SK-N-SH treated with all-trans-retinoic acid at 6 μM for 48 hours (cell line): ENCODE results near the gene CHMP2A.

Source experiments
- ATAC-seq: fragments of 200-7000 bp; cut with Tn5 transposase; 3 replicates; pipeline ENCODE4 v1.9.1; 2020; ENCODE audit warnings: mild to moderate bottlenecking, moderate library complexity
- ARNTL ChIP-seq: fragments of 450-650 bp; formaldehyde crosslinking; IDR thresholded peaks from 2 replicates; pipeline ENCODE4 v1.5.0; 2020; ENCODE audit warnings: low read depth, mild to moderate bottlenecking, moderate library complexity, borderline replicate concordance
- BACH2 ChIP-seq: fragments of 250-450 bp; sonication (Bioruptor Pico); IDR thresholded peaks from 2 replicates; pipeline ENCODE4 v1.9.0; 2021; ENCODE audit warnings: mild to moderate bottlenecking, borderline replicate concordance
- CSDC2 ChIP-seq: fragments of 250-450 bp; sonication (Bioruptor Pico); IDR thresholded peaks from 2 replicates; pipeline ENCODE4 v1.5.0; 2020; ENCODE audit warnings: mild to moderate bottlenecking, moderate library complexity
- ESRRG ChIP-seq: fragments of 250-450 bp; sonication (Bioruptor Pico); IDR thresholded peaks from 2 replicates; pipeline ENCODE4 v1.6.1; 2021; ENCODE audit warnings: mild to moderate bottlenecking
- GLIS3 ChIP-seq: fragments of 250-450 bp; sonication (Bioruptor Pico); IDR thresholded peaks from 2 replicates; pipeline ENCODE4 v1.5.0; 2020; ENCODE audit warnings: mild to moderate bottlenecking, moderate library complexity
- ISL1 ChIP-seq: fragments of 250-450 bp; sonication (Bioruptor Pico); IDR thresholded peaks from 2 replicates; pipeline ENCODE4 v2.1.2; 2022; ENCODE audit warnings: mild to moderate bottlenecking, moderate library complexity
- OSR1 ChIP-seq: fragments of 250-450 bp; sonication (Bioruptor Pico); IDR thresholded peaks from 2 replicates; pipeline ENCODE4 v1.8.0; 2022; ENCODE audit warnings: moderate library complexity, mild to moderate bottlenecking, inconsistent platforms
- PPARA ChIP-seq: fragments of 250-450 bp; sonication (Bioruptor Pico); IDR thresholded peaks from 2 replicates; pipeline ENCODE4 v1.5.0; 2020; ENCODE audit warnings: mild to moderate bottlenecking, borderline replicate concordance
- RARB ChIP-seq: fragments of 250-450 bp; sonication (Bioruptor Pico); IDR thresholded peaks from 2 replicates; pipeline ENCODE4 v1.8.0; 2021; ENCODE audit warnings: mild to moderate bottlenecking, moderate library complexity
- SNAI2 ChIP-seq: fragments of 250-450 bp; sonication (Bioruptor Pico); IDR thresholded peaks from 2 replicates; pipeline ENCODE4 v1.5.0; 2020; ENCODE audit warnings: mild to moderate bottlenecking, moderate library complexity
- TCF4 ChIP-seq: fragments of 250-450 bp; sonication (Bioruptor Pico); IDR thresholded peaks from 2 replicates; pipeline ENCODE4 v1.8.0; 2021; ENCODE audit warnings: mild to moderate bottlenecking, moderate library complexity, borderline replicate concordance
- TOX ChIP-seq: fragments of 250-450 bp; sonication (Bioruptor Pico); IDR thresholded peaks from 2 replicates; pipeline ENCODE4 v1.8.0; 2021; ENCODE audit warnings: mild to moderate bottlenecking, moderate library complexity, borderline replicate concordance
- ZC3H10 ChIP-seq: fragments of 250-450 bp; sonication (Bioruptor Pico); IDR thresholded peaks from 2 replicates; pipeline ENCODE4 v1.5.1; 2021; ENCODE audit warnings: mild to moderate bottlenecking, moderate library complexity
- ZFP3 ChIP-seq: fragments of 250-450 bp; sonication (Bioruptor Pico); IDR thresholded peaks from 2 replicates; pipeline ENCODE4 v1.5.0; 2020; ENCODE audit warnings: mild to moderate bottlenecking, moderate library complexity
- ZFP30 ChIP-seq: fragments of 450-650 bp; formaldehyde crosslinking; IDR thresholded peaks from 2 replicates; pipeline ENCODE4 v1.5.0; 2022; ENCODE audit warnings: mild to moderate bottlenecking, moderate library complexity
- ZNF565 ChIP-seq: fragments of 450-650 bp; formaldehyde crosslinking; conservative IDR thresholded peaks from 2 replicates; pipeline ENCODE4 v1.5.0; 2020; ENCODE audit warnings: low read depth, mild to moderate bottlenecking, moderate library complexity
- ZNF70 ChIP-seq: fragments of 450-650 bp; formaldehyde crosslinking; IDR thresholded peaks from 2 replicates; pipeline ENCODE4 v1.5.0; 2020; ENCODE audit warnings: mild to moderate bottlenecking, moderate library complexity
- ZNF8 ChIP-seq: fragments of 450-650 bp; formaldehyde crosslinking; IDR thresholded peaks from 2 replicates; pipeline ENCODE4 v1.5.0; 2020; ENCODE audit warnings: mild to moderate bottlenecking, moderate library complexity
- TF ChIP-seq, protein P1 (sequence below): fragments of 250-450 bp; sonication (Bioruptor Pico); IDR thresholded peaks from 2 replicates; pipeline ENCODE4 v1.5.1; 2020; ENCODE audit warnings: low read depth, mild to moderate bottlenecking, moderate library complexity
- TF ChIP-seq, protein P2 (sequence below): fragments of 250-450 bp; sonication (Bioruptor Pico); IDR thresholded peaks from 2 replicates; pipeline ENCODE4 v1.8.0; 2021; ENCODE audit warnings: low read depth, mild to moderate bottlenecking, moderate library complexity, borderline replicate concordance
- TF ChIP-seq, protein P3 (sequence below): fragments of 250-450 bp; sonication (Bioruptor Pico); IDR thresholded peaks from 2 replicates; pipeline ENCODE4 v1.8.0; 2020; ENCODE audit warnings: mild to moderate bottlenecking, moderate library complexity, borderline replicate concordance
- TF ChIP-seq, protein P4 (sequence below): fragments of 250-450 bp; sonication (Bioruptor Pico); IDR thresholded peaks from 2 replicates; pipeline ENCODE4 v1.5.1; 2021; ENCODE audit warnings: mild to moderate bottlenecking, moderate library complexity
- TF ChIP-seq, protein P5 (sequence below): fragments of 250-450 bp; sonication (Bioruptor Pico); IDR thresholded peaks from 2 replicates; pipeline ENCODE4 v1.5.0; 2020; ENCODE audit warnings: mild to moderate bottlenecking, moderate library complexity

CHMP2A gene

DNA sequence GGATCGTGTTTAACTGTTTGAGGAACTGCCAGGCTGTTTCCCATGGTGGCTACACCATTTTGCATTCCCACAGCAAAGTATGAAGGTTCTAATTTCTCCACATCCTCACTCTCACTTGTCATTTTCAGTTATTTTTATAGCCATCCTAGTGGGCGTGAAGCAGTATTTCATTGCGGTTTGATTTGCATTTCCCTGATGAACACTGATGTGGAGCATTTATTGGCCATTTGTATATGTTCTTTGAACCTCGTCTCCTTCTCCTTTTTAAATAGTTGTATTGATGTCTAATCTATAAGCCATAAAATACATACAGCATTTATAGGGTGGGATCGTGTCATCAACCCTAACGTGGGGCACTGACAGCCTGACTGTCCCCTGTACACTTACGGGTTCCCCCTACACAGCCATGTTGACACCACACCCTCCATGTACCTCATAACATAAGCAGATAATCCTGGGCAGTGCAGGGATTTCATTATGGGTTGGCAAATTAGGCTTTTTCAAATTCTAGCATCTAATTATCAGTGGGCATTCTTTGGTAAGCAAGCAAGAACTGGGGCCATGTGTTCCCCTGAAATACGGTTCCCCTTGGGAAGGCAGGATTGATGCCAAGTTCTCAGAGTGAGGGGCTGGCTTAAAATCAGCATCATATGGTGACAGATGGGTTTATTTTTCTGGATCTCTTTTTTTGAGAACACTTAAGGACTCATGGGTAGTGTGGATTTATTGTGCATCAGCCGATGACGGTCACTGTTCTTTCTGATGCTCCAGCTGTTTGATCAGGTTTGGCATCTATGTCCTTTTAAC lies 23.7 kb downstream of the CHMP2A start:
- TF ChIP-seq RARB (CRISPR knock-in tag) (no peak), ZNF565 (CRISPR knock-in tag) (no peak), ZC3H10 (CRISPR knock-in tag) (no peak), ZNF8 (CRISPR knock-in tag) (no peak), CSDC2 (CRISPR knock-in tag) (no peak), ESRRG (no peak), GLIS3 (CRISPR knock-in tag) (no peak), TOX (CRISPR knock-in tag) (no peak), PPARA (CRISPR knock-in tag) (no peak), ZNF70 (no peak), SNAI2 (CRISPR knock-in tag) (no peak), ZFP3 (CRISPR knock-in tag) (no peak), ISL1 (no peak), ZFP30 (no peak), TCF4 (CRISPR knock-in tag) (no peak)
- TF ChIP-seq, protein P1, sequence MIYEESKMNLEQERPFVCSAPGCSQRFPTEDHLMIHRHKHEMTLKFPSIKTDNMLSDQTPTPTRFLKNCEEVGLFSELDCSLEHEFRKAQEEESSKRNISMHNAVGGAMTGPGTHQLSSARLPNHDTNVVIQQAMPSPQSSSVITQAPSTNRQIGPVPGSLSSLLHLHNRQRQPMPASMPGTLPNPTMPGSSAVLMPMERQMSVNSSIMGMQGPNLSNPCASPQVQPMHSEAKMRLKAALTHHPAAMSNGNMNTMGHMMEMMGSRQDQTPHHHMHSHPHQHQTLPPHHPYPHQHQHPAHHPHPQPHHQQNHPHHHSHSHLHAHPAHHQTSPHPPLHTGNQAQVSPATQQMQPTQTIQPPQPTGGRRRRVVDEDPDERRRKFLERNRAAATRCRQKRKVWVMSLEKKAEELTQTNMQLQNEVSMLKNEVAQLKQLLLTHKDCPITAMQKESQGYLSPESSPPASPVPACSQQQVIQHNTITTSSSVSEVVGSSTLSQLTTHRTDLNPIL (CRISPR knock-in tag): no peak
- TF ChIP-seq, protein P2, sequence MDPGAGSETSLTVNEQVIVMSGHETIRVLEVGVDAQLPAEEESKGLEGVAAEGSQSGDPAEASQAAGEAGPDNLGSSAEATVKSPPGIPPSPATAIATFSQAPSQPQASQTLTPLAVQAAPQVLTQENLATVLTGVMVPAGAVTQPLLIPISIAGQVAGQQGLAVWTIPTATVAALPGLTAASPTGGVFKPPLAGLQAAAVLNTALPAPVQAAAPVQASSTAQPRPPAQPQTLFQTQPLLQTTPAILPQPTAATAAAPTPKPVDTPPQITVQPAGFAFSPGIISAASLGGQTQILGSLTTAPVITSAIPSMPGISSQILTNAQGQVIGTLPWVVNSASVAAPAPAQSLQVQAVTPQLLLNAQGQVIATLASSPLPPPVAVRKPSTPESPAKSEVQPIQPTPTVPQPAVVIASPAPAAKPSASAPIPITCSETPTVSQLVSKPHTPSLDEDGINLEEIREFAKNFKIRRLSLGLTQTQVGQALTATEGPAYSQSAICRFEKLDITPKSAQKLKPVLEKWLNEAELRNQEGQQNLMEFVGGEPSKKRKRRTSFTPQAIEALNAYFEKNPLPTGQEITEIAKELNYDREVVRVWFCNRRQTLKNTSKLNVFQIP (CRISPR knock-in tag): no peak
- TF ChIP-seq, protein P3, sequence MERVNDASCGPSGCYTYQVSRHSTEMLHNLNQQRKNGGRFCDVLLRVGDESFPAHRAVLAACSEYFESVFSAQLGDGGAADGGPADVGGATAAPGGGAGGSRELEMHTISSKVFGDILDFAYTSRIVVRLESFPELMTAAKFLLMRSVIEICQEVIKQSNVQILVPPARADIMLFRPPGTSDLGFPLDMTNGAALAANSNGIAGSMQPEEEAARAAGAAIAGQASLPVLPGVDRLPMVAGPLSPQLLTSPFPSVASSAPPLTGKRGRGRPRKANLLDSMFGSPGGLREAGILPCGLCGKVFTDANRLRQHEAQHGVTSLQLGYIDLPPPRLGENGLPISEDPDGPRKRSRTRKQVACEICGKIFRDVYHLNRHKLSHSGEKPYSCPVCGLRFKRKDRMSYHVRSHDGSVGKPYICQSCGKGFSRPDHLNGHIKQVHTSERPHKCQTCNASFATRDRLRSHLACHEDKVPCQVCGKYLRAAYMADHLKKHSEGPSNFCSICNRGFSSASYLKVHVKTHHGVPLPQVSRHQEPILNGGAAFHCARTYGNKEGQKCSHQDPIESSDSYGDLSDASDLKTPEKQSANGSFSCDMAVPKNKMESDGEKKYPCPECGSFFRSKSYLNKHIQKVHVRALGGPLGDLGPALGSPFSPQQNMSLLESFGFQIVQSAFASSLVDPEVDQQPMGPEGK (CRISPR knock-in tag): no peak
- TF ChIP-seq, protein P4, sequence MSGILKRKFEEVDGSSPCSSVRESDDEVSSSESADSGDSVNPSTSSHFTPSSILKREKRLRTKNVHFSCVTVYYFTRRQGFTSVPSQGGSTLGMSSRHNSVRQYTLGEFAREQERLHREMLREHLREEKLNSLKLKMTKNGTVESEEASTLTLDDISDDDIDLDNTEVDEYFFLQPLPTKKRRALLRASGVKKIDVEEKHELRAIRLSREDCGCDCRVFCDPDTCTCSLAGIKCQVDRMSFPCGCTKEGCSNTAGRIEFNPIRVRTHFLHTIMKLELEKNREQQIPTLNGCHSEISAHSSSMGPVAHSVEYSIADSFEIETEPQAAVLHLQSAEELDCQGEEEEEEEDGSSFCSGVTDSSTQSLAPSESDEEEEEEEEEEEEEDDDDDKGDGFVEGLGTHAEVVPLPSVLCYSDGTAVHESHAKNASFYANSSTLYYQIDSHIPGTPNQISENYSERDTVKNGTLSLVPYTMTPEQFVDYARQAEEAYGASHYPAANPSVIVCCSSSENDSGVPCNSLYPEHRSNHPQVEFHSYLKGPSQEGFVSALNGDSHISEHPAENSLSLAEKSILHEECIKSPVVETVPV (CRISPR knock-in tag): no peak

DNA sequence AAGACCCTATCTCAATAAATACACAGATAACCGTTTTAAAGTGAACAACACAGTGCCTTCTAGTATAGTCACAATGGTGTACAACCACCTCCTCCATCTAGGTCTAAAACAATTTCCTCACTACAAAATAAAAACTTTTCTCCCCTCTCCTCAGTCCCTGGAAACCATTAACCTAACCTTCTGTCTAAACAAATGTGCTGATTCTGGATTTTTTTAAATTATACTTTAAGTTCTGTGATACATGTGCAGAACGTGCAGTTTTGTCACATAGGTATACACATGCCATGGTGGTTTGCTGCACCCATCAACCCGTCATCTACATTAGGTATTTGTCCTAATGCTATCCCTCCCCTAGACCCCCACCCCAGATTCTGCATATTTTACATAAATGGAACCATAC lies 25.5 kb downstream of the CHMP2A start:
- TF ChIP-seq ZNF8 (CRISPR knock-in tag) (no peak), SNAI2 (CRISPR knock-in tag) (no peak), ARNTL (no peak), OSR1 (CRISPR knock-in tag) (no peak), ZNF70 (no peak), ESRRG (no peak), TCF4 (CRISPR knock-in tag) (no peak), RARB (CRISPR knock-in tag) (no peak), TOX (CRISPR knock-in tag) (no peak), ZC3H10 (CRISPR knock-in tag) (no peak), ZFP3 (CRISPR knock-in tag) (no peak), ISL1 (no peak), BACH2 (no peak), ZFP30 (no peak), GLIS3 (CRISPR knock-in tag) (no peak)
- TF ChIP-seq, protein P2 (CRISPR knock-in tag): no peak
- TF ChIP-seq, protein P5, sequence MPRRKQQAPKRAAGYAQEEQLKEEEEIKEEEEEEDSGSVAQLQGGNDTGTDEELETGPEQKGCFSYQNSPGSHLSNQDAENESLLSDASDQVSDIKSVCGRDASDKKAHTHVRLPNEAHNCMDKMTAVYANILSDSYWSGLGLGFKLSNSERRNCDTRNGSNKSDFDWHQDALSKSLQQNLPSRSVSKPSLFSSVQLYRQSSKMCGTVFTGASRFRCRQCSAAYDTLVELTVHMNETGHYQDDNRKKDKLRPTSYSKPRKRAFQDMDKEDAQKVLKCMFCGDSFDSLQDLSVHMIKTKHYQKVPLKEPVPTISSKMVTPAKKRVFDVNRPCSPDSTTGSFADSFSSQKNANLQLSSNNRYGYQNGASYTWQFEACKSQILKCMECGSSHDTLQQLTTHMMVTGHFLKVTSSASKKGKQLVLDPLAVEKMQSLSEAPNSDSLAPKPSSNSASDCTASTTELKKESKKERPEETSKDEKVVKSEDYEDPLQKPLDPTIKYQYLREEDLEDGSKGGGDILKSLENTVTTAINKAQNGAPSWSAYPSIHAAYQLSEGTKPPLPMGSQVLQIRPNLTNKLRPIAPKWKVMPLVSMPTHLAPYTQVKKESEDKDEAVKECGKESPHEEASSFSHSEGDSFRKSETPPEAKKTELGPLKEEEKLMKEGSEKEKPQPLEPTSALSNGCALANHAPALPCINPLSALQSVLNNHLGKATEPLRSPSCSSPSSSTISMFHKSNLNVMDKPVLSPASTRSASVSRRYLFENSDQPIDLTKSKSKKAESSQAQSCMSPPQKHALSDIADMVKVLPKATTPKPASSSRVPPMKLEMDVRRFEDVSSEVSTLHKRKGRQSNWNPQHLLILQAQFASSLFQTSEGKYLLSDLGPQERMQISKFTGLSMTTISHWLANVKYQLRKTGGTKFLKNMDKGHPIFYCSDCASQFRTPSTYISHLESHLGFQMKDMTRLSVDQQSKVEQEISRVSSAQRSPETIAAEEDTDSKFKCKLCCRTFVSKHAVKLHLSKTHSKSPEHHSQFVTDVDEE: no peak
- TF ChIP-seq, protein P1 (CRISPR knock-in tag): no peak
- TF ChIP-seq, protein P4 (CRISPR knock-in tag): no peak
- ATAC-seq: no peak

More for the DNA sequence above, 23.7 kb downstream of the CHMP2A start:
- ATAC-seq: no peak
